Heart right ventricle (tissue), 16 donors: ENCODE data around the gene DIS3L. TPM values are rescaled to one million over a fixed set of nuclear protein-coding genes. Genes with fewer than 3 reads are reported as not detected.

ENCODE experiments used
- ATAC-seq, 8 donors: fragments of 200-7000 bp; cut with Tn5 transposase; one replicate each; pipeline ENCODE4 v1.9.1; 2020; ENCODE audit warnings: mild to moderate bottlenecking in 8 of 8, moderate library complexity in 8 of 8, moderate number of reproducible peaks in 1 of 8
- DNase-seq, 2 donors: peaks; one replicate each; pipeline ENCODE4 v3.0.0-alpha.2; 2020
- H3K27ac ChIP-seq, 10 donors: fragments of 200-600 bp; sonication (generic) in 2 of 10; one replicate each; pipeline versions ENCODE4 v1.5.0 to v1.8.0; 2020 to 2022; ENCODE audit warnings: mild to moderate bottlenecking in 3 of 10
- H3K27me3 ChIP-seq, 7 donors: fragments of 200-600 bp; one replicate each; pipeline ENCODE4 v1.8.0; 2021 to 2022; ENCODE audit warnings: mild to moderate bottlenecking in 2 of 7
- H3K36me3 ChIP-seq, 9 donors: fragments of 200-600 bp; sonication (generic) in 1 of 9; one replicate each; pipeline versions ENCODE4 v1.5.0 to v1.8.0; 2020 to 2022; ENCODE audit warnings: mild to moderate bottlenecking in 2 of 9
- H3K4me1 ChIP-seq, 9 donors: fragments of 200-600 bp; sonication (generic) in 1 of 9; one replicate each; pipeline versions ENCODE4 v1.5.0 to v1.8.0; 2020 to 2022; ENCODE audit warnings: mild to moderate bottlenecking in 4 of 9
- H3K4me3 ChIP-seq, 10 donors: fragments of 200-600 bp; sonication (generic) in 2 of 10; one replicate each; pipeline versions ENCODE4 v1.5.0 to v1.8.0; 2020 to 2022; ENCODE audit warnings: mild to moderate bottlenecking in 7 of 10, moderate library complexity in 2 of 10
- H3K9me3 ChIP-seq, 11 donors: fragments of 200-600 bp in 10 of 11; sonication (generic) in 2 of 11; one replicate each; pipeline versions ENCODE4 v1.5.0 to v1.8.0; 2013 to 2022; ENCODE audit warnings: mild to moderate bottlenecking in 2 of 11, control low read depth in 1 of 11, moderate library complexity in 1 of 11
- WGBS, 2 donors: extraction: QIAGEN DNeasy Blood & Tissue Kit; methylation state at CpG; one replicate each; pipeline ENCODE4 v1.1.7; 2013; ENCODE audit warnings: inconsistent platforms in 1 of 2; 5-methylcytosine and 5-hydroxymethylcytosine counted together
- intact Hi-C, 10 donors: fragments of 100-400 bp; cut with DNase I; formaldehyde crosslinking; loops; one replicate each; pipeline versions ENCODE4 v1.11.1 to v1.14.2; 2022
- polyA plus RNA-seq, 2 donors: library from polyadenylated mRNA; stranded (reverse); fragments of 200-250 nt; gene quantifications; one replicate each; pipeline ENCODE4 v1.2.3, GENCODE V29; 2013
- total RNA-seq, 10 donors: library from RNA; stranded (reverse); fragmentation: NEBNext Ultra II Directional in 3 of 10; extraction: Animal tissue kit (Norgen Biotek cat#: 25700) in 3 of 10; gene quantifications; one replicate each; pipeline versions ENCODE4 v1.2.1 to v1.2.4, GENCODE V29; 2021 to 2023
- TF ChIP-seq, protein P1 (sequence below), 9 donors: fragments of 200-600 bp; sonication (generic) in 2 of 9; IDR thresholded peaks; one replicate each; pipeline versions ENCODE4 v1.5.0 to v1.8.0; 2021 to 2022; ENCODE audit warnings: antibody characterized with exemption in 9 of 9, mild to moderate bottlenecking in 5 of 9, moderate library complexity in 1 of 9
- donor health status: Arrhythmogenic right ventricular cardiomyopathy.
- donor health status: ischemic (EF 13 %, LVEDD 7.1; RV severe dilation, severe dysfunction).
- donor health status: healthy with polysubstance abuse.
- donor health status: DM: no; HTN: yes; CAD: no.
- donor health status: DM: no; HTN: no; CAD: no.
- donor health status: ischemic (EF 25% LVEDD 6.9; RV normal size, moderate dysfunction).
- donor health status: ischemic (EF 25% LVEDD 5.7; RV mildly dilated, moderate dysfunction).
- donor health status: healthy.
- donor health status: DM: yes; HTN: yes; CAD: no.
- donor health status: Ischemic cardiomyopathy.
- donor health status: ischemic (EF 35%, LVEDD 5.7; RV mildly dilated, moderate dysfunction).
- donor health status: nonischemic (EF 11% LVEDD 7.7; RV severe dilation, severe dysfunction).
- donor health status: DM: yes; HTN: yes; CAD: no.
- donor health status: PGD.
- donor health status: ischemic (EF 29% LVEDD 5.4; RV normal size, mild dysfunction).
- donor health status: nonischemic (EF 23%, LVEDD 6.1; RV moderate dilation, normal function).

The DIS3L gene
- total and polyA plus RNA-seq, 12 donors = 10.6 to 49.6 (median 38.3) TPM

DNA sequence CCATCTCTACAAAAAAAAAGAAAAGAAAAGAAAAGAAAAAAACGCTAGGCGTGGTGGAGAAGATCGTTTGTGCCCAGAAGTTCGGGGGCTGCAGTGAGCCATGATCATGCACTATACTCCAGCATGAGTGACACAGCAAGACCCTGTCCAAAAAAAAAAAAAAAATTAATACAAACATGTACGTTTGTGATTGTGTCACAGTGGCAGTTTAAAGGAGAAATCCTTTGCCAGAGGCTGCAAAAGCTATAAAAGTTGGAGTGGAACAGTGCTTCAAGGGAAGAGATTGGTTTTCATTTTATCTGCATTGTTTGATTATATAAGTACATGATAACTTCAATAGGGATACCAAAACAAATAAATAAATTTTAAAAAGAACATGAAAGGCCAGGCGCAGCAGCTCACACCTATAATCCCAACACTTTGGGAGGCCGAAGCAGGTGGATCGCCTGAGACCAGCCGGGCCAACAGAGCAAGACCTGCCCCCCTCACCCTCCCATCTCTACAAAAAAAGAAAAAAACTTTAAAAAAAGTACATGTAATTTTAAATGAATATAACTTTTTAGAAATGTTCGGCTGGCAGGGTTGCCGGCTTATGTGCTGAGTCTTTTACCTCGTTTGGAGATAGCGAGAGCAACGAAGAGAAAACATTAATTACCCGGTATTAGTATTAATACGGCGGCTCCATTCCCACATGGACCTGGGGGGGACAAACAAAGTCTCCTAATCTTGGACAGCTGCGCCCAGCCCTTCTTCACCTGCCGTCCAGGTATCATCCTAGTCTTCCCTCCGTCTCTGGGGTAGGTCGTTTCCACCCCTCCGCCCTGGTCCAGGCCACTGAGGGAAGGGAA is 573 bp upstream of the DIS3L start:
- Histone ChIP-seq H3K27me3 (no peaks in the 10 kb centered on the region), H3K27ac (peak overlapping the region; percentile 83 to 96 (median 94)), H3K4me3 (peak overlapping the region; percentile 56 to 85 (median 76)), H3K9me3 (no peaks in the 10 kb centered on the region), H3K4me1 (peaks cover 3 to 40% (median 29%) of the 10 kb centered on the region in 9 donors), H3K36me3 (peaks cover 0 to 17% (median 0%) of the 10 kb centered on the region in 9 donors)
- DNase-seq (no peak), ATAC-seq (peak in 5 of 8 donors; percentile 18 to 51 (median 27))
- WGBS, 2 donors = 21 to 23% methylated on average over 22 of the region's 22 CpGs
- TF ChIP-seq, protein P1, sequence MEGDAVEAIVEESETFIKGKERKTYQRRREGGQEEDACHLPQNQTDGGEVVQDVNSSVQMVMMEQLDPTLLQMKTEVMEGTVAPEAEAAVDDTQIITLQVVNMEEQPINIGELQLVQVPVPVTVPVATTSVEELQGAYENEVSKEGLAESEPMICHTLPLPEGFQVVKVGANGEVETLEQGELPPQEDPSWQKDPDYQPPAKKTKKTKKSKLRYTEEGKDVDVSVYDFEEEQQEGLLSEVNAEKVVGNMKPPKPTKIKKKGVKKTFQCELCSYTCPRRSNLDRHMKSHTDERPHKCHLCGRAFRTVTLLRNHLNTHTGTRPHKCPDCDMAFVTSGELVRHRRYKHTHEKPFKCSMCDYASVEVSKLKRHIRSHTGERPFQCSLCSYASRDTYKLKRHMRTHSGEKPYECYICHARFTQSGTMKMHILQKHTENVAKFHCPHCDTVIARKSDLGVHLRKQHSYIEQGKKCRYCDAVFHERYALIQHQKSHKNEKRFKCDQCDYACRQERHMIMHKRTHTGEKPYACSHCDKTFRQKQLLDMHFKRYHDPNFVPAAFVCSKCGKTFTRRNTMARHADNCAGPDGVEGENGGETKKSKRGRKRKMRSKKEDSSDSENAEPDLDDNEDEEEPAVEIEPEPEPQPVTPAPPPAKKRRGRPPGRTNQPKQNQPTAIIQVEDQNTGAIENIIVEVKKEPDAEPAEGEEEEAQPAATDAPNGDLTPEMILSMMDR (IDR thresholded peaks at IDR 0.05) = no peak
- intact Hi-C loops = no loop called here

DNA sequence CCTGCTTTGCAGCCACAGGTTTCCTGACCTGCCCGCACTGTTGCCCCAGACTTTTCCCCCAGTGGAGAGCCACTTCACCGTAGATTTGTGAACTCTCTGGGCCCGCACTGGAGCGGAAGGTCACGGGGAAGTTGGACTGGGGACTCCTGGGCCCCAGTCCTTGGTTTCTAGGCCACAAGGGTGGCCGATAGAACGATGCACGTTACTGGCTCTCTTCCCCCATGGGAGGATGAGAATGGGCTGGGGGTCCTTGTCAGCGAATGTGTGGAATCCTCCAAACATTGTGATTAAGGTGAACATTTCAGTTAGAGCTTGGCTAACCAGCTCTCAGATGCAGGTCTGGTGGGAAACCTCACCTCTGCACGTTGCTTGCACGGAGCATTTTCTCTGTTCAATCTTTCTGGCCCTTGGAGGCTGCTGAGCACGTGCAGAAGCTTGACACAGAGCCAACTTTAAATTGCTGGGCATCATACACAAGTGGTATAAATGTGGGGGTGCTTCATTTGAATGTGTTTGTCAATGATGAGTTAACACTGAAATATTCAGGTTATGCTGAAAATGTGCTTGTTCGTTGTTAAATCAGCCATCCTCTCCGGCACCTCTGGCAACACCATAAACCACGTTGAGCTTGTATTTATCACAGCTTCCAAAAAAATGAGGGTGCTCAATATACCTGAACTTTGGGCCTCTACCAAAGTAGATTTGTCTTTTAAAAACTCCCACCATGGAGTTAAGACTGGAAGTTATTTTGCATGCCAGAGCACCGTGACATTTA is 976 bp downstream of the DIS3L start:
- H3K27me3 ChIP-seq = no peaks in the 10 kb centered on the region
- DNase-seq = no peak
- ATAC-seq = peak in 6 of 8 donors; percentile 28 to 58 (median 50)
- peak overlapping the region; percentile 56 to 85 (median 76) for H3K4me3 ChIP-seq
- intact Hi-C loops = no loop called here
- H3K4me1 ChIP-seq = peaks cover 3 to 39% (median 29%) of the 10 kb centered on the region in 9 donors
- no peaks in the 10 kb centered on the region for H3K9me3 ChIP-seq
- H3K27ac ChIP-seq = peak overlapping the region; percentile 83 to 96 (median 94)
- H3K36me3 ChIP-seq = peaks cover 0 to 28% (median 0%) of the 10 kb centered on the region in 9 donors
- WGBS, 2 donors = 6 to 7% methylated on average over 16 of the region's 16 CpGs
- TF ChIP-seq, protein P1 (IDR thresholded peaks at IDR 0.05) = peak in 1 of 9 donors; percentile 2

DNA sequence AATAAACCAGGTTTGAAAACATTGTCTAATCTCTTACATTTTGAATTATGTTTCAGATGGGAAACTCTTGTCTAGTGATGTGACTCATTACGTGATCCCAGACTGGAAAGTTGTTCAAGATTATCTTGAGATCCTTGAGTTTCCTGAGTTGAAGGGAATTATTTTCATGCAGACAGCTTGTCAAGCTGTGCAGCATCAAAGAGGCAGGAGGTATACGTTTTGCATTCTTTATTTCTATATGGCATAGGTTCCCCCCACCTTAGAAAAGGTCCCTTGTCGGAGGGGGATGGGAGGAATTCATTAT is 1.5 kb downstream of the DIS3L start:
- peaks cover 3 to 39% (median 29%) of the 10 kb centered on the region in 9 donors for H3K4me1 ChIP-seq
- peak overlapping the region in 6 of 10 donors; percentile 68 to 82 (median 76) for H3K4me3 ChIP-seq
- peak overlapping the region in 5 of 10 donors; percentile 92 to 96 (median 94) for H3K27ac ChIP-seq
- DNase-seq = no peak
- intact Hi-C loops = loop anchor here in 1 of 10 donors (5.0 kb wide), 1 partner anchor 202 kb away; the partner anchor contains the start of gene SNAPC5
- H3K36me3 ChIP-seq = peaks cover 0 to 33% (median 0%) of the 10 kb centered on the region in 9 donors
- ATAC-seq = no peak
- H3K27me3 ChIP-seq = no peaks in the 10 kb centered on the region
- TF ChIP-seq, protein P1 (IDR thresholded peaks at IDR 0.05) = no peak
- WGBS, 2 donors = 38 to 46% methylated on average over 3 of the region's 3 CpGs
- H3K9me3 ChIP-seq = no peaks in the 10 kb centered on the region

DNA sequence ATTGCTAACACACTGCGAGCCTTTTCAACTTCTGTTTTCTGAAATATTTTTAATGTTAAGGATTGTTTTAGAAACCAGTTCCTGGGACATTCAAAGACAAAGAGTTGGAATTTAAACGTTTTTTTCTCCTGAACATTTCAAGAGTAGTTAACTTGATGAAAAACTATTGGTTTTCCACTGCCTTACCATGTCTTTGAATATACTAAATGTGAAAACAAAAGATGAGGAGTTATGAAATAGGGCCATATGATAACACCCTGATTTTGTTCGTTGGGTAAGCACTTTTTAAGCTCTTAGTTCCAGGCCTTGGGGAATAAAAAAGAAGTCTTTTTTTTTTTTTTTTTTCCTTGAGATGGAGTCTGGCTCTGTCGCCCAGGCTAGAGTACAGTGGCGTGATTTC is 2.8 kb downstream of the DIS3L start:
- Histone ChIP-seq H3K4me1 (peaks cover 3 to 39% (median 29%) of the 10 kb centered on the region in 9 donors), H3K36me3 (peaks cover 0 to 43% (median 3%) of the 10 kb centered on the region in 9 donors), H3K27ac (no peak overlapping the region), H3K9me3 (no peaks in the 10 kb centered on the region), H3K27me3 (no peaks in the 10 kb centered on the region), H3K4me3 (no peak overlapping the region)
- DNase-seq (no peak), ATAC-seq (no peak)
- TF ChIP-seq, protein P1 (IDR thresholded peaks at IDR 0.05) = no peak
- WGBS, 2 donors = 71 to 78% methylated on average over 5 of the region's 5 CpGs
- intact Hi-C loops = loop anchor here in 1 of 10 donors (5.0 kb wide), 1 partner anchor 201 kb away; the partner anchor contains the start of gene SNAPC5
